HEK293 (cell line): Measurements from ENCODE around the gene CCDC88C.

Source experiments
- CTCF ChIA-PET: fragments of 350-600 bp; formaldehyde crosslinking; extraction: SDS; loops from one replicate; lab custom pipeline; 2021; ENCODE audit warnings: antibody characterized with exemption; lab: Yijun Ruan, JAX
- POLR2A ChIA-PET: fragments of 300-600 bp; formaldehyde crosslinking; extraction: SDS; loops from one replicate; lab custom pipeline; 2020; ENCODE audit warnings: antibody characterized with exemption, inconsistent platforms; lab: Yijun Ruan, JAX
- H3K27ac ChIP-seq: fragments of 200-500 bp; sonication (Bioruptor generic); 2 replicates; pipeline ENCODE4 v1.5.1; 2014; ENCODE audit warnings: low read depth, low read length, control low read depth, inconsistent platforms; ENCODE audit errors: extremely low read depth
- H3K36me3 ChIP-seq, 2 experiments: fragments of 200-500 bp in 1 of 2; sonication (Bioruptor generic) in 1 of 2; 1 replicate in 1 of 2; 2 replicates in 1 of 2; pipeline ENCODE4 v1.5.1; 2014 to 2017; ENCODE audit warnings: inconsistent platforms in 2 of 2, low read length in 2 of 2; ENCODE audit not compliant: control insufficient read depth in 2 of 2, insufficient read depth in 1 of 2
- H3K4me1 ChIP-seq: fragments of 200-500 bp; sonication (Bioruptor generic); 2 replicates; pipeline ENCODE4 v1.5.1; 2014; ENCODE audit warnings: mild to moderate bottlenecking, low read length, inconsistent platforms; ENCODE audit not compliant: control insufficient read depth, insufficient read depth
- H3K4me3 ChIP-seq: 2 replicates; pipeline ENCODE4 v1.5.1; 2011; ENCODE audit warnings: low read depth, mild to moderate bottlenecking, control low read depth, low read length, moderate library complexity
- H3K9me3 ChIP-seq: fragments of 200-500 bp; sonication (Bioruptor generic); 2 replicates; pipeline ENCODE4 v1.5.1; 2014; ENCODE audit warnings: low read depth, low read length, inconsistent platforms; ENCODE audit not compliant: control insufficient read depth, insufficient read depth
- CTCF ChIP-seq: fragments of 450-650 bp; formaldehyde crosslinking; IDR thresholded peaks from 2 replicates; pipeline ENCODE4 v1.5.1; 2016; ENCODE audit warnings: missing biosample characterization, missing genetic modification characterization
- GLIS2 ChIP-seq: fragments of 450-650 bp; formaldehyde crosslinking; IDR thresholded peaks from 2 replicates; pipeline ENCODE4 v1.5.1; 2016; ENCODE audit warnings: missing biosample characterization, missing genetic modification characterization
- KLF1 ChIP-seq: fragments of 450-650 bp; formaldehyde crosslinking; IDR thresholded peaks from 2 replicates; pipeline ENCODE4 v1.5.1; 2016; ENCODE audit warnings: missing biosample characterization, missing genetic modification characterization
- KLF9 ChIP-seq: fragments of 450-650 bp; formaldehyde crosslinking; IDR thresholded peaks from 2 replicates; pipeline ENCODE4 v1.5.1; 2016; ENCODE audit warnings: missing biosample characterization, missing genetic modification characterization, low read depth
- PATZ1 ChIP-seq: fragments of 450-650 bp; formaldehyde crosslinking; IDR thresholded peaks from 2 replicates; pipeline ENCODE4 v1.5.1; 2016; ENCODE audit warnings: missing biosample characterization, missing genetic modification characterization
- PRDM1 ChIP-seq: fragments of 450-650 bp; formaldehyde crosslinking; IDR thresholded peaks from 2 replicates; pipeline ENCODE4; 2016; ENCODE audit warnings: missing biosample characterization, missing genetic modification characterization
- PRDM10 ChIP-seq: fragments of 450-650 bp; formaldehyde crosslinking; IDR thresholded peaks from 2 replicates; pipeline ENCODE4 v1.5.1; 2016; ENCODE audit warnings: missing biosample characterization, missing genetic modification characterization
- YY2 ChIP-seq: fragments of 450-650 bp; formaldehyde crosslinking; IDR thresholded peaks from 2 replicates; pipeline ENCODE4 v1.5.1; 2016; ENCODE audit warnings: missing biosample characterization, missing genetic modification characterization
- ZBTB11 ChIP-seq: fragments of 450-650 bp; formaldehyde crosslinking; conservative IDR thresholded peaks from 2 replicates; pipeline ENCODE4 v1.5.1; 2016; ENCODE audit warnings: low read depth, missing biosample characterization, missing genetic modification characterization
- ZBTB20 ChIP-seq: fragments of 450-650 bp; formaldehyde crosslinking; IDR thresholded peaks from 2 replicates; pipeline ENCODE4 v1.5.1; 2016; ENCODE audit warnings: missing biosample characterization, missing genetic modification characterization
- ZBTB48 ChIP-seq: fragments of 450-650 bp; formaldehyde crosslinking; IDR thresholded peaks from 2 replicates; pipeline ENCODE4 v1.5.1; 2016; ENCODE audit warnings: missing biosample characterization, missing genetic modification characterization
- ZNF112 ChIP-seq: fragments of 450-650 bp; formaldehyde crosslinking; IDR thresholded peaks from 2 replicates; pipeline ENCODE4 v1.5.0; 2017; ENCODE audit warnings: missing biosample characterization, missing genetic modification characterization
- ZNF146 ChIP-seq: fragments of 450-650 bp; formaldehyde crosslinking; IDR thresholded peaks from 2 replicates; pipeline ENCODE4 v1.5.1; 2016; ENCODE audit warnings: missing biosample characterization, missing genetic modification characterization
- ZNF266 ChIP-seq: fragments of 450-650 bp; formaldehyde crosslinking; IDR thresholded peaks from 2 replicates; pipeline ENCODE4 v1.5.1; 2016; ENCODE audit warnings: missing biosample characterization, missing genetic modification characterization, low read depth
- ZNF335 ChIP-seq: fragments of 450-650 bp; formaldehyde crosslinking; conservative IDR thresholded peaks from 2 replicates; pipeline ENCODE4 v1.5.1; 2016; ENCODE audit warnings: missing biosample characterization, missing genetic modification characterization
- ZNF544 ChIP-seq: fragments of 450-650 bp; formaldehyde crosslinking; IDR thresholded peaks from 2 replicates; pipeline ENCODE4 v1.5.0; 2017; ENCODE audit warnings: missing biosample characterization, missing genetic modification characterization
- ZNF600 ChIP-seq: fragments of 450-650 bp; formaldehyde crosslinking; IDR thresholded peaks from 2 replicates; pipeline ENCODE4 v1.5.1; 2016; ENCODE audit warnings: missing biosample characterization, missing genetic modification characterization
- ZNF610 ChIP-seq: fragments of 450-650 bp; formaldehyde crosslinking; IDR thresholded peaks from 2 replicates; pipeline ENCODE4 v1.5.1; 2016; ENCODE audit warnings: missing biosample characterization, missing genetic modification characterization, borderline replicate concordance
- ZNF629 ChIP-seq: fragments of 450-650 bp; formaldehyde crosslinking; IDR thresholded peaks from 2 replicates; pipeline ENCODE4 v1.5.1; 2017; ENCODE audit warnings: missing biosample characterization, missing genetic modification characterization
- ZNF670 ChIP-seq: fragments of 450-650 bp; formaldehyde crosslinking; IDR thresholded peaks from 2 replicates; pipeline ENCODE4 v1.5.1; 2016; ENCODE audit warnings: missing biosample characterization, missing genetic modification characterization, low read depth
- ZNF707 ChIP-seq: fragments of 450-650 bp; formaldehyde crosslinking; IDR thresholded peaks from 2 replicates; pipeline ENCODE4 v1.5.1; 2016; ENCODE audit warnings: missing biosample characterization, missing genetic modification characterization
- ZNF768 ChIP-seq: fragments of 450-650 bp; formaldehyde crosslinking; IDR thresholded peaks from 2 replicates; pipeline ENCODE4 v1.5.1; 2018; ENCODE audit warnings: missing biosample characterization, mild to moderate bottlenecking, missing genetic modification characterization

CCDC88C gene

GRCh38 chr14:91255026-91255695 lies 162.5 kb downstream of the CCDC88C start (continued):
- TF ChIP-seq ZBTB48 (tag by site-specific recombination) (no peak), ZNF610 (tag by site-specific recombination) (no peak), CTCF (tag by site-specific recombination) (peak; percentile 51), PRDM1 (tag by site-specific recombination) (0 out of 2 replicates have a peak, but pooled peaks have one; percentile 13), PRDM10 (tag by site-specific recombination) (no peak), ZNF670 (tag by site-specific recombination) (no peak), ZNF266 (no peak), ZNF146 (tag by site-specific recombination) (no peak)

- TF ChIP-seq ZBTB11 (tag by site-specific recombination) (no peak), ZNF768 (tag by site-specific recombination) (peak; percentile 75; the same call in 1 of the 2 replicates)
- Histone ChIP-seq H3K27ac (no peak overlapping the region; the same call in 1 of the 2 replicates), H3K9me3 (no peaks in the 10 kb centered on the region), H3K4me3 (no peak overlapping the region), H3K36me3 (no peaks in the 10 kb centered on the region), H3K4me1 (0 out of 2 replicates have a peak, but pooled peaks cover 8% of the 10 kb centered on the region)
- ChIA-PET CTCF (no interaction called here), POLR2A (no interaction called here)
Measured at GRCh38 chr14:91254461-91254860, 163.2 kb downstream of the CCDC88C start.

GRCh38 chr14:91253795-91254323 lies 163.8 kb downstream of the CCDC88C start:
- peak overlapping the region; percentile 72; the same call in 1 of the 2 replicates for H3K27ac ChIP-seq
- POLR2A ChIA-PET, result no interaction called here
- CTCF ChIA-PET, result interaction anchor here (1.1 kb wide), 1 partner anchor 33 kb away, joined by 3 read pairs; no protein-coding TSS in a partner anchor
- 0 out of 2 replicates have a peak, but pooled peaks cover 8% of the 10 kb centered on the region for H3K4me1 ChIP-seq
- H3K9me3 ChIP-seq, result no peaks in the 10 kb centered on the region
- H3K36me3 ChIP-seq, result no peaks in the 10 kb centered on the region
- peak overlapping the region; percentile 44 for H3K4me3 ChIP-seq
- TF ChIP-seq ZNF112 (tag by site-specific recombination), result no peak
- TF ChIP-seq KLF9 (tag by site-specific recombination), result peak; percentile 80
- TF ChIP-seq ZNF629 (tag by site-specific recombination), result no peak
- no peak for TF ChIP-seq ZNF544
- TF ChIP-seq ZBTB48 (tag by site-specific recombination), result peak; percentile 61; the same call in 1 of the 2 replicates
- TF ChIP-seq ZNF600, result peak; percentile 38; the same call in 1 of the 2 replicates
- 0 out of 2 replicates have a peak, but pooled peaks have one; percentile 19 for TF ChIP-seq YY2
- peak; percentile 77 for TF ChIP-seq ZBTB20 (tag by site-specific recombination)
- TF ChIP-seq PATZ1 (tag by site-specific recombination), result peak; percentile 41
- peak; percentile 76 for TF ChIP-seq GLIS2
- TF ChIP-seq KLF1 (tag by site-specific recombination), result 0 out of 2 replicates have a peak, but pooled peaks have one; percentile 14
- peak; percentile 95 for TF ChIP-seq ZNF335 (tag by site-specific recombination)
- TF ChIP-seq ZNF707, result no peak
